Stimulated activated effector memory CD8-positive, alpha-beta T cell treated with anti-CD3 and anti-CD28 coated beads, Interleukin-12 subunit alpha, Interleukin-12 subunit beta, amount 100 ng/mL, for 72 hours (primary cell): ENCODE data around the gene CRELD2.
A peak's percentile ranks its signal among the peaks of the same experiment; 100 is the strongest.

Source experiments
- ATAC-seq: fragments of 150-1000 bp; cut with Tn5 transposase; 2 replicates; pipeline ENCODE4 v1.10.0; 2021
- DNase-seq, 2 donors: peaks; one replicate each; pipeline ENCODE4 v3.0.0; 2021 to 2022; ENCODE audit warnings: low spot score in 2 of 2
- H3K27ac Mint-ChIP-seq: one replicate; pipeline ENCODE4 v1.8.0; 2022; ENCODE audit warnings: mild to moderate bottlenecking, mixed read lengths
- H3K36me3 Mint-ChIP-seq: one replicate; pipeline ENCODE4 v1.8.0; 2022; ENCODE audit warnings: mild to moderate bottlenecking, mixed read lengths
- H3K4me1 Mint-ChIP-seq: one replicate; pipeline ENCODE4 v1.8.0; 2022; ENCODE audit warnings: mixed read lengths
- H3K4me3 Mint-ChIP-seq: one replicate; pipeline ENCODE4 v1.8.0; 2022; ENCODE audit warnings: mild to moderate bottlenecking, mixed read lengths
- H3K9me3 Mint-ChIP-seq: one replicate; pipeline ENCODE4 v1.8.0; 2022; ENCODE audit warnings: mixed read lengths

Gene CRELD2

GRCh38 chr22:49958931-49959781, 40.7 kb downstream of the CRELD2 start:
- peak overlapping the region; percentile 90 for H3K27ac Mint-ChIP-seq
- peak overlapping the region; percentile 79 for H3K4me3 Mint-ChIP-seq
- DNase-seq (no peak), ATAC-seq (no peak)
- H3K4me1 Mint-ChIP-seq = peaks cover 19% of the 10 kb centered on the region
- H3K36me3 Mint-ChIP-seq = peaks cover 31% of the 10 kb centered on the region
- no peaks in the 10 kb centered on the region for H3K9me3 Mint-ChIP-seq

DNA sequence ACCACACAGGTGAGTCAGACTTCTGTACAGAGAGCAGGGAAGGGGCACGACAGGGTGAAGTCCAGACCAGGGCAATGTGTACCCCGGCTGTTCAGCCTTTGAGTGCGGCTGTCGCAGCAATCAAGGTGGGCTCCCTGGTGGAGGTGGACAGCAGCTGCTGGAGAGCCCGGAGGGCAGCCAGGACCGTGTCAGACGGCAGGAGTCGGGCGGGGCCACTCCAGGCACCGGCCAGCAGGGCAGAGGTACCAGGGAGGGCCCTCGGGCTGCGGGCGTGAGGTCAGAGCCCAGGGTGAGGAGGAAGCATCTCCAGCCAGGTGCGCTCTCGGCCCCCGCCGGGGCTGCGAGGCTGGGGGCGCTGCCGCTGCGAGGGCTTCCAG, 41.3 kb downstream of the CRELD2 start:
- ATAC-seq = peak; percentile 11
- H3K27ac Mint-ChIP-seq = peak overlapping the region; percentile 90
- no peaks in the 10 kb centered on the region for H3K9me3 Mint-ChIP-seq
- H3K36me3 Mint-ChIP-seq = peaks cover 37% of the 10 kb centered on the region
- peak in 1 of 2 donors; percentile 81 for DNase-seq
- H3K4me1 Mint-ChIP-seq = peaks cover 25% of the 10 kb centered on the region
- H3K4me3 Mint-ChIP-seq = peak overlapping the region; percentile 79

GRCh38 chr22:49960159-49961004, 41.9 kb downstream of the CRELD2 start, which contains the start of gene PIM3:
TSS of gene PIM3 (plus strand) at chr22:49960772. CDS start at chr22:49960948, 176 bp downstream.
- peak; percentile 76 for ATAC-seq

DNA sequence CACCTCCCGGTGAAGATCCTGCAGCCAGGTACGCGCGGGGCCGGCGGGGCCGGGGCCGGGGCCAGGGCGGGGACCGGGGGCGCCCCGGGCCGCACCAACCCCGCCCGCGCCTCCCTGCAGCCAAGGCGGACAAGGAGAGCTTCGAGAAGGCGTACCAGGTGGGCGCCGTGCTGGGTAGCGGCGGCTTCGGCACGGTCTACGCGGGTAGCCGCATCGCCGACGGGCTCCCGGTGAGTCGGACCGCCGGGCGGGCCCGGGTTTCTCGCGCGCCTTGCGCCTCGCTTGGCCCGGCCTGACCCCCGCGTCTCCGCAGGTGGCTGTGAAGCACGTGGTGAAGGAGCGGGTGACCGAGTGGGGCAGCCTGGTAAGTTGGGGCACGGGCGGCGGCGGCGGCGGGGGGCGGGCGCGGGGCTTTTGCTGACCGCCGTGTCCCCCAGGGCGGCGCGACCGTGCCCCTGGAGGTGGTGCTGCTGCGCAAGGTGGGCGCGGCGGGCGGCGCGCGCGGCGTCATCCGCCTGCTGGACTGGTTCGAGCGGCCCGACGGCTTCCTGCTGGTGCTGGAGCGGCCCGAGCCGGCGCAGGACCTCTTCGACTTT, 42.7 kb downstream of the CRELD2 start:
- no peaks in the 10 kb centered on the region for H3K9me3 Mint-ChIP-seq
- peak overlapping the region; percentile 90 for H3K4me3 Mint-ChIP-seq
- H3K36me3 Mint-ChIP-seq = peaks cover 50% of the 10 kb centered on the region
- DNase-seq (peak in 1 of 2 donors; percentile 78), ATAC-seq (no peak)
- peaks cover 30% of the 10 kb centered on the region for H3K4me1 Mint-ChIP-seq
- no peak overlapping the region for H3K27ac Mint-ChIP-seq

More at GRCh38 chr22:49960159-49961004, 41.9 kb downstream of the CRELD2 start, which contains the start of gene PIM3:
- peaks cover 43% of the 10 kb centered on the region for H3K36me3 Mint-ChIP-seq
- H3K9me3 Mint-ChIP-seq = no peaks in the 10 kb centered on the region
- peak within 1 kb of the TSS; percentile 90 for H3K4me3 Mint-ChIP-seq
- DNase-seq = peak; percentile 91 to 94
- peaks cover 27% of the 10 kb centered on the region for H3K4me1 Mint-ChIP-seq
- H3K27ac Mint-ChIP-seq = peak within 1 kb of the TSS; percentile 90

DNA sequence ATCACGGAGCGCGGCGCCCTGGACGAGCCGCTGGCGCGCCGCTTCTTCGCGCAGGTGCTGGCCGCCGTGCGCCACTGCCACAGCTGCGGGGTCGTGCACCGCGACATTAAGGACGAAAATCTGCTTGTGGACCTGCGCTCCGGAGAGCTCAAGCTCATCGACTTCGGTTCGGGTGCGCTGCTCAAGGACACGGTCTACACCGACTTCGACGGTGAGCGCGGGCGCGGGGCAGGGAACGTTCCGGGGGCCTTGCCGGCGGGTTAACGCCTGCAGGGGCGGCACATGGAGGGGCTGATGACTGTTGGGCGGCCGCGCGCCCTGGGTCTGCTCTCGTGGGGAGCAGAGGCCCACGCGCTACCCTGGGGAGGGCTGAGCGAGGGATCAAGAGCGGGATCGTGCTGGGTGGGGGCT, 43.2 kb downstream of the CRELD2 start:
- Mint-ChIP-seq H3K9me3 (no peaks in the 10 kb centered on the region), H3K27ac (no peak overlapping the region), H3K4me3 (peak overlapping the region; percentile 90), H3K4me1 (peaks cover 34% of the 10 kb centered on the region), H3K36me3 (peaks cover 56% of the 10 kb centered on the region)
- ATAC-seq (peak; percentile 1), DNase-seq (no peak)

DNA sequence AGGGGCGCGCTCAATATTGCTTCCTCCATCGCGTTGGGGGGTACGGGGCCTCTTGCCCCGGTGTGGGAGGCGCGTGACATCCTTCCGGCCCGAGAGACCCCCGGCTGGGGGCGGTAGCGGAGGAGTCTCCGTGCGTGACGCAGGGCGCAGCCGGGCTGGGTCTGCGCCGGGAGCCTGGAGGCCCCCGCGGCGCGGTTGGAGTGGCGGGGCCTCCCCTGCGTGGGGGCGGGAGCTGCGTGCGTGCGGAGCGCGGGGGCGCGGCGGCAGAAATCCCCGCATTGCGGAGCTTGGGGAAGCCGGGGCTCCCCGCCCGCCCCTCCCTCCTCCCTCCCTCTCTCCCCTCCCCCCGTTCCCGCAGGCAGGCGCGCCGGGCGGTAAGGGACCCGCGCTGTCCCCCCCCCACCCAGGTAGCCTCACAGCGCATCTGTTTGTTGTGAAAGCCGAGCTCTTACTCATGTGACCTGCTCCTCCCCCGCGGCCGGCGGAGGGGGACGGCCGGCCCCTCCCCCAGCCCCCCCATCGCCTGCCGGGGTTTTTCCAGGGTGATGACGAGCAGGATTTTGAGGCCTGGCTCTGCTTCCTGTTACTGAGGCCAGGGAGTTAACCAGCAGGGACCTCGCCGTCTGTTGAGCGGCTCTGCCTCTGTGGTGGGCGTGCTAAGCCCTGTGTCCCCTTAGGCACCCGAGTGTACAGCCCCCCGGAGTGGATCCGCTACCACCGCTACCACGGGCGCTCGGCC, 43.7 kb downstream of the CRELD2 start:
- ATAC-seq = peak; percentile 53
- Mint-ChIP-seq H3K4me1 (peaks cover 34% of the 10 kb centered on the region), H3K36me3 (peaks cover 61% of the 10 kb centered on the region)

DNA sequence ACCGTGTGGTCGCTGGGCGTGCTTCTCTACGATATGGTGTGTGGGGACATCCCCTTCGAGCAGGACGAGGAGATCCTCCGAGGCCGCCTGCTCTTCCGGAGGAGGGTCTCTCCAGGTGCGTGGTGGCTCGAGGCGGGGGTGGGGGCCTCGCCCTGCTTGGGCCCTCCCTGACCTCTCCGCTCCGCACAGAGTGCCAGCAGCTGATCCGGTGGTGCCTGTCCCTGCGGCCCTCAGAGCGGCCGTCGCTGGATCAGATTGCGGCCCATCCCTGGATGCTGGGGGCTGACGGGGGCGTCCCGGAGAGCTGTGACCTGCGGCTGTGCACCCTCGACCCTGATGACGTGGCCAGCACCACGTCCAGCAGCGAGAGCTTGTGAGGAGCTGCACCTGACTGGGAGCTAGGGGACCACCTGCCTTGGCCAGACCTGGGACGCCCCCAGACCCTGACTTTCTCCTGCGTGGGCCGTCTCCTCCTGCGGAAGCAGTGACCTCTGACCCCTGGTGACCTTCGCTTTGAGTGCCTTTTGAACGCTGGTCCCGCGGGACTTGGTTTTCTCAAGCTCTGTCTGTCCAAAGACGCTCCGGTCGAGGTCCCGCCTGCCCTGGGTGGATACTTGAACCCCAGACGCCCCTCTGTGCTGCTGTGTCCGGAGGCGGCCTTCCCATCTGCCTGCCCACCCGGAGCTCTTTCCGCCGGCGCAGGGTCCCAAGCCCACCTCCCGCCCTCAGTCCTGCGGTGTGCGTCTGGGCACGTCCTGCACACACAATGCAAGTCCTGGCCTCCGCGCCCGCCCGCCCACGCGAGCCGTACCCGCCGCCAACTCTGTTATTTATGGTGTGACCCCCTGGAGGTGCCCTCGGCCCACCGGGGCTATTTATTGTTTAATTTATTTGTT, 44.6 kb downstream of the CRELD2 start:
- no peak for DNase-seq
- peaks cover 69% of the 10 kb centered on the region for H3K36me3 Mint-ChIP-seq
- H3K4me3 Mint-ChIP-seq = peak overlapping the region; percentile 90
- H3K4me1 Mint-ChIP-seq = peaks cover 43% of the 10 kb centered on the region
- no peak overlapping the region for H3K27ac Mint-ChIP-seq
- no peak for ATAC-seq
- H3K9me3 Mint-ChIP-seq = no peaks in the 10 kb centered on the region

More for the DNA sequence above, 43.7 kb downstream of the CRELD2 start:
- Mint-ChIP-seq H3K9me3 (no peaks in the 10 kb centered on the region), H3K4me3 (peak overlapping the region; percentile 90), H3K27ac (no peak overlapping the region)
- DNase-seq = peak; percentile 72 to 87

DNA sequence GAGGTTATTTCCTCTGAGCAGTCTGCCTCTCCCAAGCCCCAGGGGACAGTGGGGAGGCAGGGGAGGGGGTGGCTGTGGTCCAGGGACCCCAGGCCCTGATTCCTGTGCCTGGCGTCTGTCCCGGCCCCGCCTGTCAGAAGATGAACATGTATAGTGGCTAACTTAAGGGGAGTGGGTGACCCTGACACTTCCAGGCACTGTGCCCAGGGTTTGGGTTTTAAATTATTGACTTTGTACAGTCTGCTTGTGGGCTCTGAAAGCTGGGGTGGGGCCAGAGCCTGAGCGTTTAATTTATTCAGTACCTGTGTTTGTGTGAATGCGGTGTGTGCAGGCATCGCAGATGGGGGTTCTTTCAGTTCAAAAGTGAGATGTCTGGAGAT, 45.2 kb downstream of the CRELD2 start:
- H3K9me3 Mint-ChIP-seq = no peaks in the 10 kb centered on the region
- no peak for DNase-seq
- H3K4me3 Mint-ChIP-seq = peak overlapping the region; percentile 90
- H3K27ac Mint-ChIP-seq = no peak overlapping the region
- ATAC-seq = no peak
- H3K4me1 Mint-ChIP-seq = peaks cover 45% of the 10 kb centered on the region
- peaks cover 76% of the 10 kb centered on the region for H3K36me3 Mint-ChIP-seq

- ATAC-seq (no peak), DNase-seq (no peak)
- Mint-ChIP-seq H3K4me1 (peaks cover 40% of the 10 kb centered on the region), H3K27ac (no peak overlapping the region), H3K4me3 (peak overlapping the region; percentile 90), H3K36me3 (peaks cover 84% of the 10 kb centered on the region), H3K9me3 (no peaks in the 10 kb centered on the region)
Measured at GRCh38 chr22:49964136-49965090, 46.0 kb downstream of the CRELD2 start.

GRCh38 chr22:49965091-49966040, 46.9 kb downstream of the CRELD2 start:
- peak overlapping the region; percentile 90 for H3K4me3 Mint-ChIP-seq
- ATAC-seq (no peak), DNase-seq (no peak)
- peaks cover 46% of the 10 kb centered on the region for H3K4me1 Mint-ChIP-seq
- H3K36me3 Mint-ChIP-seq = peaks cover 93% of the 10 kb centered on the region
- no peak overlapping the region for H3K27ac Mint-ChIP-seq
- no peaks in the 10 kb centered on the region for H3K9me3 Mint-ChIP-seq

- DNase-seq (no peak), ATAC-seq (no peak)
- H3K4me1 Mint-ChIP-seq = peaks cover 53% of the 10 kb centered on the region
- no peaks in the 10 kb centered on the region for H3K9me3 Mint-ChIP-seq
- no peak overlapping the region for H3K27ac Mint-ChIP-seq
- peaks cover 100% of the 10 kb centered on the region for H3K36me3 Mint-ChIP-seq
- peak overlapping the region; percentile 90 for H3K4me3 Mint-ChIP-seq
Measured at GRCh38 chr22:49966041-49966773, 47.8 kb downstream of the CRELD2 start.
